Activated effector memory CD4-positive, alpha-beta T cell treated with anti-CD3 and anti-CD28 coated beads, Interleukin-2, amount 50 U/mL, for 16 hours (primary cell): ENCODE measurements around the gene GPC6.

Experiments
- DNase-seq: peaks from one replicate; pipeline ENCODE4 v3.0.0-alpha.2; 2020

GPC6 gene

DNA sequence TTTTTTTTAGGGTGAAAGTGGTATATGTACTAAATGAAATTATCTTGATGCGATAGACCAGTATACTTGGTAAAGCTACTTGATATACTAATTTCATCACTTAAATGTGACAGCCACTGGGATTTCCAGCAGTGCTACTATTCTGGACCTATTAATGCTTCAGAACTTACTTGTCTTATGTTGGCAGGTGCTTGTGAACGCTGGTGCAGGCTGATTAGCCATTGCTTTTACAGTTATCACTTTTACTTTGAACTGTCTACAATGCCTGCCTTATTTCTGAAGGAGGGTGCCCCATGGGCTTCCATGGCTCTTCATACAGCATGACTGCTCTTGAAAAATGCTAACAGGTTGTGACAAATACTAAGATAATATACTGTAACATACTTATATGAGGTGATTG, 294.7 kb downstream of the GPC6 start:
- no peak for DNase-seq

GRCh38 chr13:93522501-93522900, 295.9 kb downstream of the GPC6 start:
- DNase-seq, result no peak

DNA sequence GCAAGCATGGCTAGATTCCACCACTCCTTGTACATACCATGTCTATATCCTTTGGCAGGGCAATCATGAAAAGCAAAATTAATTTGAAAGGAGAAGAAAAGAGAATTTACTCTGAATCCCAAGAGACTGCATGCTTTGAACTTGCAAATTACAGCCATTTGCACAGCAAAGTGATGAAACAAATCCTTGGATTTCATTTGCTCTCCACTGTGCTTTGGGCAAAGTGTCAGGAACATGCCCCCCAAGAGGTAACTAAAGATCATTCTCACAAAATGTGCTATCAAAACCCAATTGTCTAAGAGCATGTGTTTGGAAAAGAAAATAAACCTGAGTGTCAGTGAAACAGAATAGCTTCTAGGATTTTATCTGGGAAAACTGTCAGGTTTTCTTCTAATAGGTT, 298.5 kb downstream of the GPC6 start:
- DNase-seq, result no peak

GRCh38 chr13:93527748-93528297, 301.2 kb downstream of the GPC6 start:
- DNase-seq, result no peak

DNA sequence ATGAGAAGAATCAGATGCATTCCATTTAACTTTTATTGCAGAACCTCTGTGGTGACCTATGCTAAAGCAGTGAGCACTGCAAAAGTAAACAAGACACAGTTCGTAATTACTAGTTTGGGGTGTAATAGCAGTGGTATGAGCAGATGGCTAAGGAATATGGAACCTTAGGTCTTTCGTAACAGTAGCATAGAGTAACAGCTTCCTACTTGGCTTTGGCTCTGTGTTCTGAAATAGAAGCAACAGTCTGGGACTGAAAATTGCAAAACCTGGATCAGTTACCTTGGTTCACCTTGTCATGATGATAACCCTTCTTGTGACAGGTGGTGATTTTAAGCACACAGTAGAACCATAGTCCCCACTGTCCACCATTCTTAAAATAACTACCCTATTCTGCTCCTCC, 303.4 kb downstream of the GPC6 start:
- DNase-seq, result no peak

GRCh38 chr13:93534181-93534700, 307.6 kb downstream of the GPC6 start:
- DNase-seq, result no peak

- no peak for DNase-seq
Observed at GRCh38 chr13:93535251-93535650, 308.6 kb downstream of the GPC6 start.

DNA sequence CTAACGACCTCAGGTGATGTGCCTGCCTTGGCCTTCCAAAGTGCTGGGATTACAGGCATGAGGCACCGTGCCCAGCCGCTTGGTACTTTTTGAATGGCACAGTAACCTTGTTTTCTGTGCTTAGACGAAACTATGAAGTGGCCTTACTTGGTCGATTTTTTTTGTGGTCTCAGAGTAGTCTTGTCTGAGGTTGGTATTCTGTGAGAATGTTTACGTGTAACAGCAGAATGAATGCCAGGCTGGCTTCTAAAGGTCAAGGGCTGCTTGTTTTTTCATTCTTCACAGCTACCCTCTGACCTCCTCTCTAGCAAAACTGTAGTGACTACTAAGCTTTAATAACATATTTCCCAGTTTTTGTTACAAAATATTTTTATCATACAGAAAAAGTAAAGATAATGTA, 313.3 kb downstream of the GPC6 start:
- no peak for DNase-seq

DNA sequence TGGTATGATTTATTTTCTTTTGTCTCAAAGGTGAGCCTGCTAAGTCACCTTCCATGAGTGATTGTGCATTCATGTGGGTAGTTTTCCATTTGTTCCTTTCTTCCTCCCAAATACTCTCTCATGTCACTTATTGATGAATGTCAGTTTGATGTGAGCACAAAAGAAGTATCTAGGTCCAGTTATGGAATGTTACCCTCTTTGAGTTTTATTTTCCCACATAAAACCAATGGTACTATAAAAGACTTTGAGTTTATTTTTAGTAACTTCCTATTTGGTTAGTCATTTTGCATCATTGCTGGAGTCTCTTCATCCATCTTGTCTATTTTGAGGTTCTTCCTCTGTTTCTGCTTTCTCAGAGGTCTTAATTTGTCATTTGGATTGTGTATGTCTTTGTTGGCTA, 321.3 kb downstream of the GPC6 start:
- DNase-seq, result no peak

DNA sequence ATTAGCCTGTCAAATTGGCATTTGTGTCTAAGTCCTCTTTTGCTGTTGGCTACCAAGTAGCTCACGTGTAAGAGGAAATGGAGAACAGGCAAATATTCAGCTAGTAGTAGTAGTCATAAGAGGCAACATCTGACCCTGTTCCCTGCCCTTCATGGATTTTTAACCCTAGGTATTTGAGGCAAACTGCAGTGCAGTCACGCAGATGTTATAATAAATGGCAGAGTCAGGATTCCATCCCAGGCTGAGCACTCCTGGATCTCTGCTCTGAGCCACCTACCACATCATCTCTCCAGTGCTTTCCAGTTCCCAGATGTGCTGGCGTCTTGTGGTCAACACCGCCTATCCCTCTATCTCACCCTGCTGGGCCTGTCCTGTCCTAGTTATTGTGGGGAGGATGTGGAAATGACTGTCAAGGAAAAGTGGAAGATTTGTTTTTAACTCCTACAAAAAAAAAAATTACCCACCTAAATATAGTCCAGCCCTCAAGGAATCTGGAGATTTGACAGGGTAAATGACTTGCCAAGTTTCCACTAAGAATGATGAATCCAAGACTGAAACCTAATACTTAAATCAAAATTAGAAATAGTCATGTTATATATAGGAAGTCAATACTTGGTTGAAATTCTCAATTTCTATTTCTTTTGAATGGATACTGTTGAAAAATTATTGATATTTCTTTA, 322.9 kb downstream of the GPC6 start:
- no peak for DNase-seq

DNA sequence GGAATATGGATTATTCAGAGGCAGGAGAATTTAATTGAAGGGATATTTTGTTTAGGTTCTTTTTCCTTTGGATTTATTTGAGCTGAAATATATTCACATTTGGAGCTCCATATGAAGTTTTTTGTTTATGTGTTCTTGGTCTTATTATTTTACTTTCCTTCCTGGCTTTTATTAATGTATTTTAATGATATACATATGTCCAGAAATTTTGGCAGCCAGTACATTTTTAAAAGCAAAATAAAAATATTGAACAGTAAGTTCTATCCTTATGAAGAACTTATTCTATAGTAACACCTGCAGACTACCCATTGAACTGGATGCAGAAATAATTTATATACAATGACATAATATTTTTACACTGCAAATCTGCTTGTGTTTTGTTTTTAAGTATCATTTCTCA, 323.6 kb downstream of the GPC6 start:
- no peak for DNase-seq

DNA sequence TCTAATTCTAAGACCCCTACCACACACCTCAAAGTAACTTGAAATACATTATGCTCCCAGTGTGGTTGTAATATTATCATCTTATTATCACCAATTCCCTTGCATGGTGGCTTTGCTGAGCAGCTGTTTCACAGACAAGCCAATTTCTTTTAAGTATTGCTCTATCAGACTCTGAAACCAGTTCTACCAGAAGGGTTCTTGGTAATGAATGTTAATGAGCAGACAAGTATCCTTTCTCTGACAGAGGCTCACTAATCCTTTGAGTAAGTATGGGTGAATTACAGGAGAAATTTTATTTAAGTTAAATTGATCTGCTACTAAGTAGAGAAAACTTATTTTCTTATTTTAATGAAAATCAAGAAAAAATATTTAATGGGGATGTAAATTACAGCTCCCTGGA, 326.0 kb downstream of the GPC6 start:
- no peak for DNase-seq

GRCh38 chr13:93554514-93554913, 327.9 kb downstream of the GPC6 start:
- no peak for DNase-seq

DNA sequence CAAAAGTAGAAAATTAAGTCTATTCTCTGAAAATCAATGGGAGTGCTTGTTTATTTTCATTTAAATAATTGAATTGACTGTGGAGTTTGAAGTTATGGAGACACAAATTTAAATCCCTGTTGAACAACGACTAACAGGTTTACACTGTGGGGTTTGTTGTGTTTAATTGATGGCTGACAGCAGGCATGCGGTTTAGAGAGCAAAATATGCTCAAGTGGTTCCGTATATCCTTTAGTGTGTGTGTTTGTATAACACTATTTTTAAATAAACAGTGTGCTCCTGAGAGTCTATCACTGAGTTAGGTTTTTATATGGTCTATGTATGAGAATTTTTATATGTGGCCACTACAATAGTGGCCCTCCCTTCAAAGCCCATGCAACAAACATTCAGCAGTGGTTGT, 332.0 kb downstream of the GPC6 start:
- DNase-seq, result no peak

DNA sequence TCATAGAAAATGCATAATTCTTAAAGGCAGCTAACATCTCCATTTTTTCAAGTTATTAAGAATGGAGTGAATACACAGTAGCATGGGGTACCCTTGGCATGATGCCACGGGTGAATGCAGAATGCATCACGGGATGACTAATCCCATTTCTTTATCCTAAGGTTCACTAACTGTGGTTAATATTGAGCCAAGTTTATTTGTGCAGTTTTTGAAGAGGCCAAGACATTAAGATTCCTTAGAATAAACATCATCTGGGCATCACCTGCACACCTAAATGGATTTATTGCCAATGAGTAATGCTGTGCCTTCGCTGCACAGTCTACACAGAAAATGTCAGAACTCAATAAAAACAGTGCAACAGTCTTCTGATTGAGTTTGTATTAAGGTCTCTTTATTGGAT, 333.1 kb downstream of the GPC6 start:
- DNase-seq, result no peak

- DNase-seq, result no peak
Observed at GRCh38 chr13:93561576-93562225, 335.1 kb downstream of the GPC6 start.

DNA sequence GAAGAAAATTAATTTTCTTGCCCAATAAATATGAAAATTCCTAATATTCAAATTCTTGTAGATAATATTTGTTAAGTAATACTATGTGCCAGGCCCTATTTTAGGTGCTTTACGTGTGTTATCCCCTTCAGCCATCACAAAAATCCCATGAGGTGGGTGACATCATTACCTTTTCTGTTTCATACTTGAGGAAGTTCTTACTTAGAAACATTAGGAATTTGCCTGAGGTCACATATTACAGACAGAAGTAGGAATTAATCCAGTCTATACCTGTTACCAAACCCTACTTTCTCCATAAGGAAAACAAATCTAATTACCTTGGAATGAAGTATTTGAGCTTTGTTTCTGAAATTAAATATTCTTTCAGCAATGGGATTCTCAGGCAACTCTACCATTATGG, 336.1 kb downstream of the GPC6 start:
- DNase-seq, result no peak

DNA sequence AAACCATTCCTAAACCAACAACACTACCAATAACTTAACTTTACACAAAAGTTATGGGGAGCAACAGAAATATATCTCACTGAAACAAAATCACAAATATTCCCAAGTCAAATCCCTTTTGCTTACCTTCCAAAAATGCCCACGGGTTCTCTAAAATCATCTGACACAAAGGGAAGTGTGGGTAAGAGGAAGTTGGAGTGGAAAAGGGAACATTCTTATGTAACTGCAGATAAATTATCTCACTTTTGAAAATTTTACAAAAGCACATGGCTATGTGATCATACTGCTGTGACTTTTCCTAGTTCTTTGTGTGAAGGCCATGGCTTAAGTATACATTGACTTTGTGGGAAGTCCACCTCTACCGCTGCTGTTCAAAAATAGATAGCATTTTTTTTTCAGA, 350.5 kb downstream of the GPC6 start:
- DNase-seq, result no peak

DNA sequence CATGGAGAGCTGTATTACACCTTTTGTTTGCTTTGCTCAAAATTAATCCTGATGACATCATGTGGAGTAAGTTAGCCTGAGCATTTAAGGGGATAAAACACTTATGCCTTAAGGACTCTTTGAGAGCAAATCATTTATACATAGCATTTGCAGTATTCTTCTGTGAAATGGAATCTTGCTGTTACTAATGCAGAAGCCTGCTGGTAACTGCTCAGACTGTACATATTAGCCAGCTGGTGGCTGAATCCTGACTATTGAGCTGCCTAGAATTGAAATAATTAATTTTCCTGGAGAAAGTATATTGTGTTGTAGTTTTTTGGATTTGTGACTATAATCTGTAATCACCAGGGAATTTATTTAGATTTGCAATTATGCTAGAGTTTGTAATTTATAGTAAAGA, 363.2 kb downstream of the GPC6 start:
- no peak for DNase-seq

DNA sequence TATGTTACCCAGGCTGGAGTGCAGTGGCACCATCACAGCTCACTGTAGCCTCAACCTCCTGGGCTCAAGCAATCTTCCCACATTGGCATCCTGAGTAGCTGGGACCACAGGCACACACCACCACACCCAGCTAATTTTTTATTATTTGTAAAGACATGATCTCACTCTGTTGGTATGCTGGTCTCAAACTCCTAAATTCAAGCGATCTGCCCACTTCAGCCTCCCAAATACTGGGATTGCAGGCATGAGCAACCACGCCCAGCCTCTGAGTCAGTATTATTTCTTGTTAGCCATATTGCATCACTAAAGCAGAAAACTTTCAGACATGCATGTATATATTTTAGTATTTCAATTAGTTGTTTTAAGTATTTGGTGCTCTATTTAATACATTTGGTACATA, 376.4 kb downstream of the GPC6 start:
- DNase-seq, result no peak

DNA sequence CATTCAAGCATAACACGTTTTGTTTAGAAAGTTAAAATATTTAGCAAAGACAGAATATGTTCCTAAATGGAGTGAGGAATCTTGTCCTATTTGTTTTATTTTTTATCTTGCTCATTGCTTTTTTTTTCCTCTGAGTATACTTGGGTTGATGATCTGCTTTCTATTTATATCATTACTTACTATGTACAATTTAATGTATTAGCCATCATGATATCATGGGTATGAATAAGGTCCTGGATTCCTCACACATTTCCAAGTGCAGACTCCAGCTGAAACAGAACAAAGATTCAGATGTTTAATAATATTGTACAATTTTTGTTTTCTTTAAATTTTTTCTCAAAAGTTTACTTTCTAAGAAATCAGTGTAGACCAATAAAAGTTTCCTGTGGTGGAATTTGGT, 388.2 kb downstream of the GPC6 start:
- no peak for DNase-seq

- DNase-seq, result no peak
Observed at GRCh38 chr13:93620181-93620765, 393.7 kb downstream of the GPC6 start.

DNA sequence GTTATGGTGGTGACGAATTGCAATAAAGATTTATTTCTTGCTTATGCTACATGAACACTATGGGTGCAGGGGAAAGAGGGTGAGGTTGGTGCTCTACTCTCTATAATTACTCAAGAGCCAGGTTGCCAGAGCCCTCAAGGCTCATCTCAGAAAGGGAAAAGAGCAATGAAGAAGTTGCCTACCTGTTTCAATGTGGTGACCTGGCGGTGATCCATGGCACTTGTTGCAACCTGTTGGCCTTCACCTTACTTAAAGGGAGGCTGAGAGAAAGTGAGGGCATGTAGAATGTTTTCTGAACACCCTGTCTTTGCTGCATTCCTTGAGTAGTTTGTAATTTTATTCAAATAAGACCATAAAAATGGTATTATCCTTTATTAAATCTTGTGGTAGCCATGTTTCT, 394.4 kb downstream of the GPC6 start:
- DNase-seq, result no peak

DNA sequence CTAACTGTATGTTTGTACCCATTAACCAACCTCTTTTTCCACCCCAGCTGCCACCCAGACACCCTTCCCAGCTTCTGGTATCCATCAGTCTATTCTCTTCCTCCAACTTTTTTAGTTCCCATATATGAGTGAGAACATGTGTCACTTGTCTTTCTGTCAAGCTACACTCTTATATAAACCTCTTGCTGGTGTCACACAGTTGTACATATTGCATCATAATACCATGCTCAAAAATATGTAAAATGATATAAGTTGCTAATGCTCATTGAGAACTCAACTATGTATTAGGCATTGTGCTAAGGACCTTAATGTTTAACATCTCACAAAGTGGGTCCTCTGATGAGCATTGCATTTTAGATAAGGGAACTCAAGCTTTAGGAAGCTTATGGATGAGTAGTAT, 395.4 kb downstream of the GPC6 start:
- no peak for DNase-seq
